HepG2 (cell line): ENCODE data around the gene EXOC7. TPM values are rescaled to one million over a fixed set of nuclear protein-coding genes. Genes with fewer than 3 reads are reported as not detected.

Experiments used
- ATAC-seq: fragments of 200-7000 bp; cut with Tn5 transposase; 3 replicates; pipeline ENCODE4 v1.9.1; 2020; ENCODE audit warnings: mild to moderate bottlenecking, moderate library complexity
- BruUV-seq: library from RNA; stranded (reverse); fragments of 400-500 nt; replicated peaks from 2 replicates; lab custom pipeline; 2021; lab: Mats Ljungman, UMichigan
- CTCF ChIA-PET: fragments of 300-600 bp; formaldehyde crosslinking; extraction: SDS; loops from one replicate; lab custom pipeline; 2021; ENCODE audit warnings: low total read pairs, inconsistent platforms, low intra/inter-chr PET ratio; lab: Yijun Ruan, JAX
- POLR2A ChIA-PET: fragments of 350-600 bp; sonication (Branson Sonifier 250); formaldehyde crosslinking; loops from one replicate; lab custom pipeline; 2020; ENCODE audit warnings: antibody characterized with exemption, inconsistent platforms; lab: Yijun Ruan, JAX
- DNase-seq: peaks from one replicate; pipeline ENCODE4 v3.0.0-alpha.2; 2015; ENCODE audit warnings: low spot score
- FAIRE-seq: peaks from 3 replicates; lab custom pipeline; 2011; peaks lifted over from hg19 to GRCh38; lab: Jason Lieb, UNC
- H2AFZ ChIP-seq: one replicate; pipeline ENCODE4 v1.6.1; 2011; ENCODE audit warnings: low read length, inconsistent platforms
- H3K27ac ChIP-seq: fragments of 300-600 bp; 3 replicates; pipeline ENCODE4 v1.8.0; 2011; ENCODE audit warnings: mixed run types, mild to moderate bottlenecking, mixed read lengths, low read length, inconsistent platforms; ENCODE audit not compliant: insufficient read depth; ENCODE audit errors: extremely low read length
- H3K27me3 ChIP-seq, 2 experiments: fragments of 200-600 bp in 1 of 2; 2 replicates in 1 of 2; 3 replicates in 1 of 2; pipeline versions ENCODE4 v1.6.0 to v1.8.0; 2011; ENCODE audit warnings: low read length in 2 of 2, mild to moderate bottlenecking in 2 of 2, moderate library complexity in 2 of 2, inconsistent platforms in 1 of 2; ENCODE audit not compliant: insufficient read depth in 2 of 2, control insufficient read depth in 1 of 2
- H3K36me3 ChIP-seq, 2 experiments: fragments of 200-600 bp in 1 of 2; replicated peaks in 1 of 2; 2 replicates in 1 of 2; 3 replicates in 1 of 2; pipeline versions ENCODE4 v1.5.1 to v1.8.0; 2011; ENCODE audit warnings: low read length in 2 of 2, inconsistent platforms in 1 of 2; ENCODE audit not compliant: insufficient read depth in 2 of 2, control insufficient read depth in 1 of 2
- H3K4me1 ChIP-seq: 2 replicates; pipeline ENCODE4 v1.5.1; 2012; ENCODE audit warnings: low read length, inconsistent platforms; ENCODE audit not compliant: insufficient read depth
- H3K4me2 ChIP-seq: 2 replicates; pipeline ENCODE4 v1.6.0; 2011; ENCODE audit warnings: low read depth, low read length, inconsistent platforms
- H3K4me3 ChIP-seq, 3 experiments: fragments of 200-600 bp in 1 of 3; sonication (generic), shearing (Covaris generic) in 1 of 3; replicated peaks in 1 of 3; 2 replicates each; pipeline ENCODE4 v1.5.1; 2011 to 2016; ENCODE audit warnings: low read length in 3 of 3, inconsistent platforms in 2 of 3, low read depth in 2 of 3, mild to moderate bottlenecking in 2 of 3, control low read depth in 1 of 3, mixed read lengths in 1 of 3; ENCODE audit not compliant: insufficient read depth in 1 of 3
- H3K79me2 ChIP-seq: one replicate; pipeline ENCODE4 v1.6.1; 2011; ENCODE audit warnings: low read length, inconsistent platforms; ENCODE audit not compliant: insufficient read depth
- H3K9ac ChIP-seq: 2 replicates; pipeline ENCODE4 v1.6.0; 2011; ENCODE audit warnings: mild to moderate bottlenecking, low read depth, low read length, inconsistent platforms; ENCODE audit not compliant: insufficient read depth
- H3K9me3 ChIP-seq: 2 replicates; pipeline ENCODE4 v1.5.1; 2012; ENCODE audit warnings: mild to moderate bottlenecking, low read length
- H4K20me1 ChIP-seq: 2 replicates; pipeline ENCODE4 v1.6.0; 2011; ENCODE audit warnings: inconsistent platforms, mild to moderate bottlenecking, low read length, moderate library complexity; ENCODE audit not compliant: insufficient read depth
- AGO1 ChIP-seq: fragments of 200-400 bp; formaldehyde crosslinking; IDR thresholded peaks from 2 replicates; pipeline ENCODE4 v1.6.1; 2017; ENCODE audit warnings: mild to moderate bottlenecking, low read depth, low read length, moderate library complexity; ENCODE audit not compliant: poor library complexity, severe bottlenecking
- ATF4 ChIP-seq, 2 experiments: fragments of 450-650 bp in 1 of 2; sonication (generic) in 1 of 2; formaldehyde crosslinking; IDR thresholded peaks; 2 replicates each; pipeline versions ENCODE4 v1.5.0 to v1.8.0; 2020 to 2022; ENCODE audit warnings: mild to moderate bottlenecking in 1 of 2, missing genetic modification reagents in 1 of 2
- ERF ChIP-seq: IDR thresholded peaks from 2 replicates; pipeline ENCODE4 v1.6.1; 2018; ENCODE audit warnings: missing biosample characterization, missing genetic modification reagents
- FOSL2 ChIP-seq: sonication (generic); formaldehyde crosslinking; IDR thresholded peaks from 2 replicates; pipeline ENCODE4 v1.4.0; 2020; ENCODE audit warnings: missing genetic modification reagents
- FOXP1 ChIP-seq, 2 experiments: fragments of 450-650 bp in 1 of 2; IDR thresholded peaks; 2 replicates each; pipeline ENCODE4 v1.6.1; 2017 to 2018; ENCODE audit warnings: antibody characterized with exemption in 1 of 2
- GPN1 ChIP-seq: sonication (generic); formaldehyde crosslinking; IDR thresholded peaks from 2 replicates; pipeline ENCODE4 v1.5.1; 2020; ENCODE audit warnings: missing genetic modification reagents, borderline replicate concordance
- NCOR1 ChIP-seq: fragments of 200-600 bp; sonication (generic); IDR thresholded peaks from 2 replicates; pipeline ENCODE4 v1.7.0; 2017; ENCODE audit warnings: antibody characterized with exemption, low read length, borderline replicate concordance
- PAX8 ChIP-seq: sonication (generic); formaldehyde crosslinking; IDR thresholded peaks from 2 replicates; pipeline ENCODE4 v1.8.0; 2022; ENCODE audit warnings: mild to moderate bottlenecking, missing genetic modification reagents, borderline replicate concordance
- PRMT3 ChIP-seq: sonication (generic); formaldehyde crosslinking; IDR thresholded peaks from 2 replicates; pipeline ENCODE4 v1.8.1; 2022; ENCODE audit warnings: low read depth, mild to moderate bottlenecking, moderate library complexity, missing genetic modification reagents, borderline replicate concordance
- ZBTB33 ChIP-seq: sonication (generic); formaldehyde crosslinking; IDR thresholded peaks from 2 replicates; pipeline ENCODE4 v1.4.0; 2020; ENCODE audit warnings: missing genetic modification reagents
- ZBTB37 ChIP-seq: sonication (generic); formaldehyde crosslinking; IDR thresholded peaks from 2 replicates; pipeline ENCODE4 v1.4.0; 2020; ENCODE audit warnings: mild to moderate bottlenecking, missing genetic modification reagents
- ZNF30 ChIP-seq: sonication (generic); formaldehyde crosslinking; IDR thresholded peaks from 2 replicates; pipeline ENCODE4 v1.5.0; 2020; ENCODE audit warnings: mild to moderate bottlenecking, missing genetic modification reagents
- ZNF441 ChIP-seq: sonication (generic); formaldehyde crosslinking; IDR thresholded peaks from 2 replicates; pipeline ENCODE4 v1.7.0; 2021; ENCODE audit warnings: missing genetic modification reagents, borderline replicate concordance
- ZNF557 ChIP-seq: sonication (generic); formaldehyde crosslinking; IDR thresholded peaks from 2 replicates; pipeline ENCODE4 v1.4.0; 2020; ENCODE audit warnings: missing genetic modification reagents
- ZNF569 ChIP-seq: sonication (generic); formaldehyde crosslinking; IDR thresholded peaks from 2 replicates; pipeline ENCODE4 v1.5.0; 2020; ENCODE audit warnings: mild to moderate bottlenecking, missing genetic modification reagents, moderate library complexity, borderline replicate concordance
- ZNF614 ChIP-seq: IDR thresholded peaks from 2 replicates; pipeline ENCODE4 v1.6.1; 2018; ENCODE audit warnings: missing biosample characterization, missing genetic modification reagents, inconsistent platforms, borderline replicate concordance
- ZNF83 ChIP-seq: sonication (generic); formaldehyde crosslinking; IDR thresholded peaks from 2 replicates; pipeline ENCODE4 v1.4.0; 2020; ENCODE audit warnings: missing genetic modification reagents, mild to moderate bottlenecking, borderline replicate concordance
- WGBS: methylation state at CpG from one replicate; pipeline ENCODE4 v1.1.6; 2017; ENCODE audit warnings: low lambda C conversion rate; 5-methylcytosine and 5-hydroxymethylcytosine counted together
- in situ Hi-C: cut with HindIII; loops from 2 replicates; pipeline ENCODE4 v1.10.0; 2017; ENCODE audit warnings: low pct_unique_long_range_greater_than_20kb; ENCODE audit not compliant: extremely low pct_ligation_motif_present
- intact Hi-C: fragments of 100-400 bp; cut with micrococcal nuclease; formaldehyde crosslinking; loops from one replicate; pipeline ENCODE4 v1.10.0; 2022; ENCODE audit not compliant: unreplicated experiment
- polyA plus RNA-seq, 8 experiments: library from polyadenylated mRNA; depleted of rRNA in 3 of 8; stranded (reverse) in 7 of 8; unstranded in 1 of 8; fragments of >200 nt; fragmentation: Illumina TruSeq in 4 of 8; extraction: Trizol in 4 of 8; gene quantifications; 2 replicates each; pipeline versions ENCODE4 v1.2.1 to v1.2.3, GENCODE V29; 2011 to 2016; ENCODE audit warnings: low read depth in 4 of 8, missing spikeins in 1 of 8, mixed read lengths in 1 of 8; ENCODE audit not compliant: insufficient read depth in 1 of 8
- total RNA-seq, 5 experiments: library from RNA; depleted of rRNA; stranded (reverse); fragments of >200 nt; fragmentation: Illumina TruSeq; extraction: Trizol; gene quantifications; 2 replicates each; pipeline ENCODE4 v1.2.3, GENCODE V29; 2016; ENCODE audit warnings: low read depth in 1 of 5
- TF ChIP-seq, protein P1 (sequence below): sonication (generic); formaldehyde crosslinking; IDR thresholded peaks from 2 replicates; pipeline ENCODE4 v1.5.1; 2020; ENCODE audit warnings: missing genetic modification reagents, mild to moderate bottlenecking, borderline replicate concordance

Gene EXOC7
- total and polyA plus RNA-seq, 2 of the 13 experiments (the other 11 are each of a cell fraction or from before 2014, with no cell fraction given) = 86.9 to 116 TPM

- no peak for FAIRE-seq
- H2AFZ ChIP-seq = peak overlapping the region; percentile 50
- H3K4me1 ChIP-seq = peaks cover 48% of the 10 kb centered on the region
- BruUV-seq = TSS peak; percentile 99
- peak overlapping the region; percentile 97 for H3K4me2 ChIP-seq
- ATAC-seq = no peak
- ChIA-PET POLR2A (interaction anchor here (1.0 to 2.3 kb wide), 15 partner anchors 9 to 324 kb away, joined by 3 to 8 read pairs (median 4); partner anchors contain the start of genes ACOX1, EVPL, GALR2 and SRP68), CTCF (no interaction called here)
- in situ Hi-C loops (no loop called here), intact Hi-C loops (no loop called here)
- peak overlapping the region; percentile 83 for H3K27ac ChIP-seq
- 72% methylated on average over 24 of the region's 29 CpGs for WGBS
- H3K79me2 ChIP-seq = peaks cover 18% of the 10 kb centered on the region
- H3K4me3 ChIP-seq = peak overlapping the region; percentile 78 to 87 (median 79)
- H3K9me3 ChIP-seq = no peaks in the 10 kb centered on the region
- peak; percentile 61 for DNase-seq
- no peaks in the 10 kb centered on the region; a peak in 1 of 5 replicates for H3K27me3 ChIP-seq
- peak overlapping the region; percentile 86 for H3K9ac ChIP-seq
- no peaks in the 10 kb centered on the region for H4K20me1 ChIP-seq
- H3K36me3 ChIP-seq = peaks cover 13 to 20% of the 10 kb centered on the region in 2 experiments
- no peak for TF ChIP-seq GPN1
- TF ChIP-seq, protein P1, sequence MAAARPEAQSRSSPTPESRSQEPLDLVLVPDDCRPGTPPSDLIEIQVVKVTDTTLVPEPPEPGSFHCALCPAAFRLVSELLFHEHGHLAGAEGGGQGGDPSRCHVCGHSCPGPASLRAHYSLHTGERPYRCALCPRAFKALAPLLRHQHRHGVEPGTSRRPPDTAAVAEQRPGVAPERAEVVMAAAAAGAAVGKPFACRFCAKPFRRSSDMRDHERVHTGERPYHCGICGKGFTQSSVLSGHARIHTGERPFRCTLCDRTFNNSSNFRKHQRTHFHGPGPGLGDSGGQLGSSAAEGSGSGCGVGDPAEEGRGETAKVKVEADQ (CRISPR knock-in tag) = 0 out of 2 replicates have a peak, but pooled peaks have one; percentile 9
- no peak for TF ChIP-seq ZNF557 (CRISPR knock-in tag)
- no peak for TF ChIP-seq PRMT3 (CRISPR knock-in tag)
- TF ChIP-seq ZNF569 (CRISPR knock-in tag) = no peak
- no peak for TF ChIP-seq ERF
- peak; percentile 75 for TF ChIP-seq AGO1
- TF ChIP-seq ZNF83 (CRISPR knock-in tag) = no peak
- peak; percentile 11 for TF ChIP-seq ZNF441 (CRISPR knock-in tag)
- no peak for TF ChIP-seq FOXP1 (IDR thresholded peaks at IDR 0.05)
- TF ChIP-seq FOXP1 (CRISPR knock-in tag; IDR thresholded peaks at IDR 0.05) = no peak
- no peak for TF ChIP-seq FOSL2 (CRISPR knock-in tag)
- 0 out of 2 replicates have a peak, but pooled peaks have one; percentile 44 for TF ChIP-seq ZNF614 (CRISPR knock-in tag)
- TF ChIP-seq ZNF30 (CRISPR knock-in tag) = no peak
- TF ChIP-seq NCOR1 = no peak
- TF ChIP-seq ZBTB37 (CRISPR knock-in tag) = 0 out of 2 replicates have a peak, but pooled peaks have one; percentile 59
- TF ChIP-seq ATF4 (CRISPR knock-in tag; IDR thresholded peaks at IDR 0.05) = 0 out of 4 replicates have a peak, but pooled peaks of 1 of the 2 experiments have one; percentile 22
- peak; percentile 51; the same call in 1 of the 2 replicates for TF ChIP-seq ZBTB33 (CRISPR knock-in tag)
- TF ChIP-seq PAX8 (CRISPR knock-in tag) = no peak
These were observed 731 bp upstream of the EXOC7 start for GRCh38 chr17:76104140-76104895.
